Esophagus muscularis mucosa (tissue), 4 donors: Measurements from ENCODE around the gene TPM2. TPM values are rescaled to one million over a fixed set of nuclear protein-coding genes. Genes with fewer than 3 reads are reported as not detected.

Experiments used
- DNase-seq: peaks from one replicate; pipeline ENCODE4 v3.0.0-alpha.2; 2017; ENCODE audit errors: extremely low spot score
- H3K27ac ChIP-seq, 4 donors: fragments of 200-600 bp; sonication (generic); replicated peaks in 1 of 4; 1 replicate in 3 of 4; 2 replicates in 1 of 4; pipeline ENCODE4 v1.5.1; 2016 to 2019; ENCODE audit warnings: mild to moderate bottlenecking in 1 of 4
- H3K27me3 ChIP-seq, 4 donors: fragments of 200-600 bp; sonication (generic); one replicate each; pipeline versions ENCODE4 v1.5.1 to v1.6.0; 2016 to 2019
- H3K36me3 ChIP-seq, 4 donors: fragments of 200-600 bp; sonication (generic); one replicate each; pipeline ENCODE4 v1.5.1; 2016 to 2019
- H3K4me1 ChIP-seq, 4 donors: fragments of 200-600 bp; sonication (generic); one replicate each; pipeline ENCODE4 v1.5.1; 2016 to 2019
- H3K4me3 ChIP-seq, 4 donors: fragments of 200-600 bp; sonication (generic); 1 replicate in 2 of 4; 2 replicates in 2 of 4; pipeline ENCODE4 v1.5.1; 2016 to 2019; ENCODE audit warnings: mild to moderate bottlenecking in 4 of 4, moderate library complexity in 1 of 4
- H3K9me3 ChIP-seq, 4 donors: fragments of 200-600 bp; sonication (generic); 1 replicate in 3 of 4; 2 replicates in 1 of 4; pipeline ENCODE4 v1.5.1; 2016 to 2019
- CTCF ChIP-seq, 3 experiments: fragments of 200-600 bp in 2 of 3; fragments of 450-650 bp in 1 of 3; sonication (generic) in 2 of 3; IDR thresholded peaks; one replicate each; pipeline ENCODE4 v1.5.1; 2017 to 2019; ENCODE audit warnings: antibody characterized with exemption in 3 of 3, mild to moderate bottlenecking in 2 of 3, moderate library complexity in 1 of 3
- EP300 ChIP-seq: sonication (generic); formaldehyde crosslinking; IDR thresholded peaks from one replicate; pipeline ENCODE4 v1.6.1; 2017; ENCODE audit warnings: antibody characterized with exemption
- POLR2A ChIP-seq: fragments of 450-650 bp; IDR thresholded peaks from one replicate; pipeline ENCODE4 v1.6.1; 2017; ENCODE audit warnings: antibody characterized with exemption, moderate library complexity, mild to moderate bottlenecking, low read depth
- POLR2AphosphoS5 ChIP-seq, 2 donors: sonication (generic); formaldehyde crosslinking; IDR thresholded peaks; one replicate each; pipeline ENCODE4 v1.6.1; 2017; ENCODE audit warnings: antibody characterized with exemption in 2 of 2
- WGBS: methylation state at CpG from one replicate; pipeline ENCODE4 v1.1.5; 2018; 5-methylcytosine and 5-hydroxymethylcytosine counted together
- intact Hi-C: fragments of 100-400 bp; cut with DNase I; formaldehyde crosslinking; loops from one replicate; pipeline ENCODE4 v1.15.1; 2023
- total RNA-seq, 4 donors: library from RNA; depleted of rRNA; stranded (reverse); fragments of >200 nt; gene quantifications; one replicate each; pipeline versions ENCODE4 v1.1.0 to v1.2.1, GENCODE V29; 2016

TPM2 gene
- total RNA-seq, 4 donors from 2014 or later = 8,856 to 14,576 (median 12,022) TPM

- Histone ChIP-seq H3K36me3 (peaks cover 11 to 37% (median 31%) of the 10 kb centered on the region in 4 donors), H3K4me3 (peak overlapping the region; percentile 72 to 90 (median 86)), H3K4me1 (peaks cover 27 to 56% (median 43%) of the 10 kb centered on the region in 4 donors), H3K27ac (peak overlapping the region; percentile 95 to 98 (median 96)), H3K27me3 (no peaks in the 10 kb centered on the region), H3K9me3 (no peaks in the 10 kb centered on the region)
- TF ChIP-seq POLR2A (no peak), EP300 (no peak), CTCF (IDR thresholded peaks at IDR 0.05) (no peak), POLR2AphosphoS5 (IDR thresholded peaks at IDR 0.05) (no peak)
- DNase-seq = no peak
- no CpG with 5 or more reads among the region's 21 CpGs for WGBS
- intact Hi-C loops = loop anchor here (2.0 kb wide), 2 partner anchors 31 to 39 kb away; partner anchors contain the start of genes CCDC107 and RMRP
Measured at GRCh38 chr9:35690294-35690613, 529 bp upstream of the TPM2 start.

GRCh38 chr9:35688558-35689541 is 875 bp downstream of the TPM2 start:
- Histone ChIP-seq H3K36me3 (peaks cover 25 to 51% (median 46%) of the 10 kb centered on the region in 4 donors), H3K4me3 (peak overlapping the region; percentile 72 to 90 (median 86)), H3K27ac (peak overlapping the region; percentile 95 to 98 (median 96)), H3K4me1 (peaks cover 27 to 56% (median 44%) of the 10 kb centered on the region in 4 donors), H3K9me3 (no peaks in the 10 kb centered on the region), H3K27me3 (no peaks in the 10 kb centered on the region)
- WGBS = 27% methylated on average over 5 of the region's 12 CpGs
- DNase-seq = no peak
- intact Hi-C loops = no loop called here
- TF ChIP-seq POLR2AphosphoS5 (IDR thresholded peaks at IDR 0.05) (no peak), EP300 (no peak), POLR2A (no peak), CTCF (IDR thresholded peaks at IDR 0.05) (no peak)

GRCh38 chr9:35687972-35688557 is 1.7 kb downstream of the TPM2 start:
- Histone ChIP-seq H3K27me3 (no peaks in the 10 kb centered on the region), H3K4me3 (peak overlapping the region; percentile 72 to 90 (median 86)), H3K9me3 (no peaks in the 10 kb centered on the region), H3K27ac (peak overlapping the region; percentile 95 to 98 (median 96)), H3K4me1 (peaks cover 27 to 59% (median 45%) of the 10 kb centered on the region in 4 donors), H3K36me3 (peaks cover 33 to 59% (median 53%) of the 10 kb centered on the region in 4 donors)
- intact Hi-C loops = no loop called here
- TF ChIP-seq CTCF (IDR thresholded peaks at IDR 0.05) (no peak), POLR2A (no peak), POLR2AphosphoS5 (IDR thresholded peaks at IDR 0.05) (no peak), EP300 (no peak)
- whole genome bisulfite sequencing = 25% methylated on average over 1 of the region's 2 CpGs
- DNase-seq = no peak

GRCh38 chr9:35687306-35687705 is 2.4 kb downstream of the TPM2 start:
- TF ChIP-seq CTCF (IDR thresholded peaks at IDR 0.05) = no peak
- no peak for TF ChIP-seq POLR2A
- TF ChIP-seq POLR2AphosphoS5 (IDR thresholded peaks at IDR 0.05) = no peak
- no peak for TF ChIP-seq EP300
- peaks cover 40 to 66% (median 60%) of the 10 kb centered on the region in 4 donors for H3K36me3 ChIP-seq
- WGBS = 52% methylated on average over 2 of the region's 2 CpGs
- H3K4me3 ChIP-seq = peak overlapping the region; percentile 72 to 90 (median 86)
- no peak for DNase-seq
- no peaks in the 10 kb centered on the region for H3K9me3 ChIP-seq
- H3K27me3 ChIP-seq = no peaks in the 10 kb centered on the region
- H3K27ac ChIP-seq = peak overlapping the region; percentile 95 to 98 (median 96)
- intact Hi-C loops = no loop called here
- H3K4me1 ChIP-seq = peaks cover 27 to 63% (median 47%) of the 10 kb centered on the region in 4 donors
